Stimulated activated CD4-positive, alpha-beta T cell treated with anti-CD3 and anti-CD28 coated beads, TNF-alpha, amount 100 ng/mL, for 48 hours (primary cell): ENCODE results near the gene GPA33.
"Not testable (repeated sequence)": the region's sequence is repeated elsewhere in the genome, so short reads cannot be mapped to it uniquely, and the experiment has no call there.

Experiments used
- DNase-seq, 3 donors: peaks; one replicate each; pipeline ENCODE4 v3.0.0-alpha.2; 2020; ENCODE audit warnings: low read depth in 3 of 3

GPA33 gene

DNA sequence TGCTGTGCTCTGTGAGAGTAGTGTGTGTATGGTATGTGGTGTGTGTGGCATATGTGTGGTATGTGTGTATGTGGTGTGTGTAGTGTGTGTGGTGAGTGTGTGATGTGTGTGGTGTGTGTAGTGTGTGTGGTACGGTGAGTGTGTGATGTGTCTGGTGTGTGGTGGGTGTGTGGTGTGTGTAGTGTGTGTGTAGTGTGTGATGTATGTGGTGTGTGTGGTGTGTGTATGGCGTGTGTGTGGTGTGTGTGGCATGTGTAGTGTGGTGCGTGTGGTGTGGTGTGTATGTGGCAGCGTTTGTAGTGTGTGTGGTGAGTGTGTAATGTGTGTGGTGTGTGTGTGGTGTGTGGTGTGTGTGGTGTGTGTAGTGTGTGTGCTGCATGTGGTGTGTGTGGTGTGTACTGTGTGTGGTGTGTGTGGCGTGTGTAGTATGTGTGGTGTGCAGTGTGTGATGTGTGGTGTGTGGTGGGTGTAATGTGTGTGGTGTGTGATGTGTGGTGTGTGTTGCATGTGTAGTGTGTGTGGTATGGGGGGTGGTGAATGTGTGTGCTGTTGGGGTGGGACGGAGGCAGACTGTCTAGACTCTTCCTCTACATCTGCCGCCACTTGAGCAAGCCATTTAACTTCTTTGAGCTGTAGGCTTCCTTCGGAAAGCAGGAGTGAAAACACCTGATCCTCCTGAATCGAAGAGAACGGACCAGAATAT is 33.5 kb downstream of the GPA33 start:
- no peak for DNase-seq

DNA sequence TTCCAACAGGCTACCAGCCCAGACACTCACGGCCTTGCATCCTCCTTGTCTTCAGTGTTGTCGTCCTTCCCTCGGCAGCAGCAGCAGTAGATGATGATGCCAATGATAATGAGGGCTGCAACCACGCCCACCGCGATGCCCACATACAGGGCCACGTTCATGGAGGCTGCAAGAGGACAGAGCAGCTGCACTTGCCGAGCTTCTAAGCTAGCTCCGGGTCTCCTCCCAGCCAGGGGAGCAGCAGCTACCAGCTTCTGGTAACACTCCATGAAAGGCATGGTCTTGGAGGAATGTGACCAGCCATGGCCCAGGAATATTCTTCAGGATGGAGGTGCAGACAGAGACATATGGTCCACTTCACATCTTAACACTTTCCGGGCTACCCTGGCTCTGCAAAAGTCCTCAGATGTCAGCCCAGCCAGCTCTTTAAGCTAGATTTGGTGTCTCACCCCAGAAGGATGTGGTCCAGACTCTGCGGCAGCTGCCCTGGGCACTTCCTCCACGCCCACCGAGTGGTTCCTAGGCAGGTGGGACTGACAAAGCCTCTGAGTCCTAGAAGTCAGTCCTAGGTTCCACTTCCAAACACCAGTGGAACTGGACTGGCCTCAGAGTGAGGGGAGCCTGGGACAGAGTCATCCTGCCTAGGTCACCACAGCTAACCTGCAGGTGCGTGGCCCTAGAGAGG is 35.1 kb downstream of the GPA33 start:
- no peak for DNase-seq

DNA sequence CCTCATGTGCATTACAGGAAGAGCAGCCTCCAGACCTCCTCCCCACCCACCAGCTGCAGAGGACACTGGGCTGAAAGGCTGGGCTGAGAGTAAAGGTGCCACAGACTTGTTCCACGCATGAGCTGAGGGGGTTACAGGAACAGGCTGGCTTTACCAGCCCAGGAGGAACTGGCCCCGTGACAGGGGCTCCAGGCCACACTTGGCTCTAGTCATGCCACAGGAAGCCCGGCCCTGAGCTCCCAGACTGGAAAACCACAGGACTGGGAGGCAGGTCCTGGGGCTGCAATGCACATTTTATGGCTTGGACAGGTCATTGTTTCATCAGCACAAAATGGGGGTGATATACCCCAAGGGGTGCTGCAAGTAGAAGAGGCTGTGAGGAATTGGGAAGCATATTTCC is 35.6 kb downstream of the GPA33 start:
- DNase-seq = no peak

DNA sequence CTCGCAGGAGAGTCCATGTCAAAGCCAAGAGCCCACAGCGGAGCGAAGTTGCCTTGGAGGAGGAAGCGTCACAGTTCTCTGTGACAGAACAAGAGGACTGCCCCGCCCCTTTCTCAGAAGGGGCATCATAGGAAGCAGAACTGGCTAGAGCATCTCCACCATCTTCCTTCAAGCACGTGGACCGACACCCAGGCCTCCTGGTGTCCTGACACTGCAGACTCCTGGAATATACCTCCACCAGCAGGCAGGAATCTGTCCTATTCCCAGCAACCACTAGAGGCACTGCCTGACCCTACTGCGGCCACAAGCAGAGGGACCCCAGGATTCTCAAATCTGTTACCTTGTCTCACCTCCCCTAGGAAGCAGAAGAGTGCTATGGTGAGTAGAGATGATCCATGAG is 37.8 kb downstream of the GPA33 start:
- no peak for DNase-seq

DNA sequence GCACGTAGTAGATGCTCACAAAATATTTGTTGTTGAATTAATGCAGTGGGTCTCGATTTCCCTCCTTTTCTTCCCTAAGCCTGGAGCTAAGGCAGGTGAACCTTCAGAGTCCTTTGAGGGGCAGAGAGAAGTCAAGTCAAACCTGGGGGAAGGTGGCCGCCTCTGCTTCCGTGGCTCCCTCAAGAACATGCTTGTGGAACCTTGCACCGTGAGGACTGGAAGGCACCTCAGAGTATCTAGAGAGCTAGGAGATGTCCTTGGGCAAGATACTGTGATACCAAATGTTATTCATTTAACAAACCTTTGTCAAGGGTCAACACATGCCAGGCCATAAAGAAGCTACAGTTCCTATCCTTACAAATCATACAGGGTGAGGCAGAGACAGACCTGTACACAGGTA is 38.3 kb downstream of the GPA33 start:
- DNase-seq = no peak

DNA sequence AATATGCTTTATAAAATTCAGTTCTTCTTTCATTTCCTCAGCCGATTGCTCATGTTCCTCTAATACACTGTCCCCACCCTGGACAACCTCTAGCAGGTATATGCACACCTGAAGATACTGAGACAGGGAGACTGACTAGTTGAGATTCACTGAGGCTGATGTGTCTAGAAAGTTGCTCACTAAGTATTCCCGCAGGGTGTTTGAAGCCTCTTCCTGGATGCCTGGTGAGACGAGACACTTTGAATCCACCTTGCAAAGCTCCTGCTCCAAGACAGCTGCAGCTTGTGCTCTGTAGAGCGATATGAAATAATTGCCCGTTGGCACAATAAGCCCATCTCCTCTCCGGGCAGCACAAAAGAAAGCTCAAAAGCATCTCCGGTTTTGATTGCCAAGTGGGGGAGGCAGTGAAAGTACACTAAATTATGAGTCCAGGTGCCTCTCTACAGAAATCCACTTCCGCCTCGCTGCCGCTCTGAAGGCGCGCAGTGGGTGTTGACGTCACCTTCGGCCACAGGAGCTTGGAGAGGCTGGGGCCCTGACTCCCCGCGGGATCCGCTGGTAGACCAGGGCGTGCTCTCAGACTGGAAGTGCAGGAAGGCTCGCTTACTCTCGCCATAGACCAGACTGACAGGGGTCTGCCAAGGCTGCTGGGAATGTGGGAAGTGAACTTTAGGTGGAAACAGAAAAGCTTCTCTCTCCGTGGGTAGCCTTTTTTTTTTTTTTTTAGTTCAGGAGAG is 46.3 kb downstream of the GPA33 start:
- DNase-seq = peak; percentile 45 to 66 (median 58)

DNA sequence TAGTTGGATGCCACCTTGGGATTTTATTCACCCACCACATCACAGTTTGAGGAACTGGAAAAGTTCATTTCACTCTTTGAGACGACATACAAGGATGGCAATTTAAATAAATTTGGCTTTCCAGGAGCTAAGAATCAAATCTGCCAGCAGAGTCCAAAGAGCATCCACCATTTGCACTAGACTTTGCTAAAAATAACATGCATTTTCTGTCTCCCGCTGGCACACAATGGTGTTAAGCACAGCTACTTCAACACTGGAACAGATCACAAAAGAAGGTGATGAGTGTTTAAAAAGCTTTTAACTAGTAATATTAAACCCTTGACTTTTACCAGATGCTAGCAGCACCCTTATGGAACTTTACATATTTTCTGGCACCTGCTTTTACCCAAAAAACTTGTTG is 56.5 kb downstream of the GPA33 start:
- DNase-seq = no peak

DNA sequence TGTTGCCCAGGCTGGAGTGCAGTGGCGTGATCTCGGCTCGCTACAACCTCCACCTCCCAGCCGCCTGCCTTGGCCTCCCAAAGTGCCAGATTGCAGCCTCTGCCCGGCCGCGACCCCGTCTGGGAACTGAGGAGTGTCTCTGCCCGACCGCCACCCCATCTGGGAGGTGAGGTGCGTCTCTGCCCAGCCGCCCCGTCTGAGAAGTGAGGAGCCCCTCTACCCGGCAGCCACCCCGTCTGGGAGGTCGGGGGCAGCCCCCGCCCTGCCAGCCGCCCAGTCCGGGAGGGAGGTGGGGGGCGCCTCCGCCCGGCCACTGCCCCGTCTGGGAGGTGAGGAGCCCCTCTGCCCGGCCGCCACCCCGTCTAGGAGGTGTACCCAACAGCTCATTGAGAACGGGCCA is 60.6 kb downstream of the GPA33 start:
- DNase-seq = not testable (repeated sequence)

DNA sequence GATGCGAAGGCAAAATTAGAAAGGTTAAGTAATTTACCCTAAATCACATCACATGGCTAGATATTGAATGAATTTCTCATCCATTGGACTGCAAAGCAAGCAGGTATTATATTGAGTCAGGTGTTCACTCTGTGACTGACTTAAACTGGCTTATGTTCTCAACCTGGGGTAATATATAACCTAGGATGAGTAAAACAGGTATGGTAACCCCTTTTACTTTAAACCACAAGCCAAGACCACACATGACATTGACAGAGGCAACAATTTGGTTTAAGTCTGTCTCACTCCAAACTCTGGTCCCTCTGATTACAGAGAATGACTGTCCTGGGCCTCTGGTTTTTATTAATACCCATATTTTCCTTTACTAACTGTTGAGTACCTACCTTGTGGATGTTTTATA is 67.8 kb downstream of the GPA33 start:
- DNase-seq = no peak

DNA sequence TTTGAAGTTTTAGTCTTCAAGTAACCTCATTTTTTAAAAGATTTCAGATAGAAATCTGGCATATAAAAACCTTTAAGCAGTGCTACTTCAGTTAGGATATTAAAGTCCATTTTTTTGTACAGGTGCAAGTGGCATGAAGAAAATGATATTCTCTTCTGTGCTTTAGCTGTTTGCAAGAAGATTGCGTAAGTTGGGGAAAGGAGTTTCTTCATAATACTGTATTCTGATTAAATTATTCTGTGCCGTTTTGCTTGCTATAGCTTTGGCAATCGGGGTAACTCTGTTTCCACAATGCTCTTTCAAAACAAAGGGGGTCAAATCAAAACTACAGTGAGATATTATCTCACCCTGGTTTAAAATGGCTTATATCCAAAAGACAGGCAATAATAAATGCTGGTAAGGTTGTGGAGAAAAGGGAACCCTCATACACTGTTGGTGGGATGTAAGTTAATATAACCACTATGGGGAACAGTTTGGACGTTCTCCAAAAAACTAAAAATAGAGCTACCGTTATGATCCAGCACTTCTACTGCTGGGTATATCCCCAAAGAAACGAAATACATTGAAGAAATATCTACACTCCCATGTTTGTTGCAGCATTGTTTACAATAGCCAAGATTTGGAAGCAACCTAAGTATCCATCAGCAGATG is 74.0 kb downstream of the GPA33 start:
- DNase-seq = no peak

DNA sequence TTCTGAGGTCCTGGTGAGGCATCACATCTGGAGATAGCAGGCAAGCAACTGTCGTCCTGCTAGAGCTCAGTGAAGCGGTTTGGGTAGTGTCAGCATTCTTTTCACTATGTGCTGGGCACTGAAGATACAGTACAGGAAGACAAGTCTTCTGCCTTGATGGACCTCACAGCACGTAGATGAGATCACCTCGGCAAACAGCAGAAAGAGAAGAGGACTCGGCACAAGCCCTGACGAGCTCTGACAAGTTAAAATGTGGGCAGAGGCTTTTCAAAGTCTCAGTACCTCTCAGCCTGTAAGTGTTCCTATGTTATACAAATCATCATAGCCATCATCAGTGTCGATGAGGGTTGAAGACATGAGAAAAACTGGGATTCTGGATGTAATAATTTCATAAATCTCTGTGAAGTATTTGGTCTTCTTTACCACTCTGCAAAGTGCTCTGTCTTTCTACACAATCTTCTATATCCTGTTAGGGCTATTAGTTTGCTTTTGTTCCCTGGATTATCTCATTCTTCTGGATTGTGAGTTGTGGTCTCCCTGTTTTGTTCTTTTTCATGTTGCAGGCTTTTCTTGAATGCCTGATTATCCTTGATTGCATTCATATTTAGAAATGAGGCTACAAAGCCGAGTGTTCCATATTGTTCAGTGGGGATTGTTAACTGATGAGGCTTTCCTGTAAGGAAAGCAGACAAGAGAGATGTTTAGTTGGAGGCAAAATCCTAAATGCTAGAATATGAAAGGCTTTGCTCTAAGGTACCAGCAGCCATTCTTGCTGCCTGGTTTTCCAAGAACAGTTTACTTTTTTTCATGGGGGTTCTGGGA is 76.9 kb downstream of the GPA33 start:
- DNase-seq = no peak

DNA sequence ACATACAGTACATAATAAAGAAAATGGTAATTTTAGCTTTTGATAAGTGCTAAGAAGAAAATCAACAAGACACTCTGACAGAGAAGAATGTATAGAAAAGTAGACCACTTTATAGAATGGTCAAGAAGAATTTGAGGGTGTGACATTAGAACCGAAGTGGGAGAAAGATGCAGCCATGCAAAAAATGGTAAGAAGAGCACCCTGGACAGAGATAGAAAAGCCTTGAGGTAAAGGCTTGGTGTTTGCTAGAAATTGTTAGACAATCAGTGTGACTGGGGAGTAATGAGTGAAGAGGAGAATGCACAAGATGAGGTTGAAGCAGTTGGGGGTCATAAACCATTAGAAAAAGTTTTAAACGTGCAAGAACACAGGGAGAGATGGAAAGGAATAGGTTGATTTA is 77.6 kb downstream of the GPA33 start:
- no peak for DNase-seq

DNA sequence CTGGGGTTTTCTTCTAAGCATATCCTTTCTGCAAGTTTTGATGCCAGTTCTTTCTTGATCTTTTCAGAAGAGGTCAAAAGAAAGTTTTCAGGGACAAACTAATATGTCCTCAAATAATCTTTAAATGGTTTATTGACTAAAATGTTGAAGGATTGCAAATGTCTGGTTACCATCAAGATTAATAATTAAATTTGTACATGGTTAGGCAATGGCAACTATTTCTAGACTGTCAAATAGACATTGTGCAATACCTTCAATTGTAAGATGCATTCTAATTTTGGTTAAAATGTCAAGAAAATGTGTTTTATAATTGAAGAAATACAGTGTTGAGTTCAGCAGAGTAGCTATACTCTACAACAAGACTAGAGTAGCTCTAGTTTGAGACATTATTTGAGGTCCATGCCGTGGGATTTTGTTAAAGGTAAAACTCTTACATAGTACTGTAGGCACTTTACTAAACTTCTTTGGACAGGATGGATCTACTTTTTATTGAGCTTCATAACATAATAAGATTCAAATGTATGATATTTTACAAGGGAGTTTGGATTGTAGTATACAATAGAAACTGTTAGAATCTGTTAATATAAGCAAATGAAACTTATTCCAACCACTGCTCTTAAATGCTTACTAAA is 78.5 kb downstream of the GPA33 start:
- DNase-seq = no peak

DNA sequence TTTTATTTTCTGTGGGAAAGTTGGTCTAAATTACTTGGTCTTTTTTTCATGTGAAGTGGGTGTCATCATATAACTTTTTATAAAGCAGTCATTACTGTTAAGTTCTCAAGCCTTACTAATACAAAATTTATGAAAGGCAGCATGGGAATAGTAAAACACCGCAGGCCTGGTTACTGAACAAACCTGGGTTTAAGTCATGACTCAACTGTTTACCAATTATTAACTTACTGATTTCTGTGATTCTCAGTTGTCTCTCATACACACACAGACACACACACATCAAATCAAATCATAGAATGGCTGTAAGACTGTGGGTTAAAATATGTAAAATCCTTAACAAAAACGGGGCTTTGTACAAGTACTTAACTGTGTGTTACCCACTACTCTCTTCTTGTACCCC is 86.5 kb downstream of the GPA33 start:
- DNase-seq = no peak
